Putamen (tissue), 1 donor: ENCODE measurements around the gene TOLLIP.
"Not testable (repeated sequence)": the region's sequence is repeated elsewhere in the genome, so short reads cannot be mapped to it uniquely, and the experiment has no call there.

Source experiments
- DNase-seq: peaks from one replicate; pipeline ENCODE4 v3.0.0-alpha.2; 2016; ENCODE audit warnings: low spot score

Gene TOLLIP

GRCh38 chr11:1245717-1246116 is 63.7 kb downstream of the TOLLIP start:
- not testable (repeated sequence) for DNase-seq

- DNase-seq, result not testable (repeated sequence)
These were observed 64.9 kb downstream of the TOLLIP start for GRCh38 chr11:1244557-1244956.

GRCh38 chr11:1243521-1243920 is 65.9 kb downstream of the TOLLIP start:
- DNase-seq, result not testable (repeated sequence)

DNA sequence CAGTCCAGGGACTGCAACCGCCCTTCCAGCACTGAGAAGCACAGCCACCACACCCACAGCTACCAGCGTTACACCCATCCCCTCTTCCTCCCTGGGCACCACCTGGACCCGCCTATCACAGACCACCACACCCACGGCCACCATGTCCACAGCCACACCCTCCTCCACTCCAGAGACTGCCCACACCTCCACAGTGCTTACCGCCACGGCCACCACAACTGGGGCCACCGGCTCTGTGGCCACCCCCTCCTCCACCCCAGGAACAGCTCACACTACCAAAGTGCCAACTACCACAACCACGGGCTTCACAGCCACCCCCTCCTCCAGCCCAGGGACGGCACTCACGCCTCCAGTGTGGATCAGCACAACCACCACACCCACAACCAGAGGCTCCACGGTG is 66.7 kb downstream of the TOLLIP start:
- DNase-seq, result not testable (repeated sequence)

- DNase-seq, result no peak
These were observed 67.1 kb downstream of the TOLLIP start for GRCh38 chr11:1242289-1242688.

GRCh38 chr11:1241706-1242105 is 67.7 kb downstream of the TOLLIP start:
- no peak for DNase-seq

DNA sequence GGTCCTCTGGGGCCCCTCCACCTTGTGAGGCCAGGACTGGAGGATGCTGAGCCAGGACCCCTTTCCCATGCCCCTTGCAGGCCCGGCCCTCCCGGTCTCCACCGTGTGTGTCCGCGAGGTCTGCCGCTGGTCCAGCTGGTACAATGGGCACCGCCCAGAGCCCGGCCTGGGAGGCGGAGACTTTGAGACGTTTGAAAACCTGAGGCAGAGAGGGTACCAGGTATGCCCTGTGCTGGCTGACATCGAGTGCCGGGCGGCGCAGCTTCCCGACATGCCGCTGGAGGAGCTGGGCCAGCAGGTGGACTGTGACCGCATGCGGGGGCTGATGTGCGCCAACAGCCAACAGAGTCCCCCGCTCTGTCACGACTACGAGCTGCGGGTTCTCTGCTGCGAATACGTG is 68.7 kb downstream of the TOLLIP start:
- DNase-seq, result no peak

GRCh38 chr11:1239596-1240205 is 69.7 kb downstream of the TOLLIP start:
- DNase-seq, result no peak

DNA sequence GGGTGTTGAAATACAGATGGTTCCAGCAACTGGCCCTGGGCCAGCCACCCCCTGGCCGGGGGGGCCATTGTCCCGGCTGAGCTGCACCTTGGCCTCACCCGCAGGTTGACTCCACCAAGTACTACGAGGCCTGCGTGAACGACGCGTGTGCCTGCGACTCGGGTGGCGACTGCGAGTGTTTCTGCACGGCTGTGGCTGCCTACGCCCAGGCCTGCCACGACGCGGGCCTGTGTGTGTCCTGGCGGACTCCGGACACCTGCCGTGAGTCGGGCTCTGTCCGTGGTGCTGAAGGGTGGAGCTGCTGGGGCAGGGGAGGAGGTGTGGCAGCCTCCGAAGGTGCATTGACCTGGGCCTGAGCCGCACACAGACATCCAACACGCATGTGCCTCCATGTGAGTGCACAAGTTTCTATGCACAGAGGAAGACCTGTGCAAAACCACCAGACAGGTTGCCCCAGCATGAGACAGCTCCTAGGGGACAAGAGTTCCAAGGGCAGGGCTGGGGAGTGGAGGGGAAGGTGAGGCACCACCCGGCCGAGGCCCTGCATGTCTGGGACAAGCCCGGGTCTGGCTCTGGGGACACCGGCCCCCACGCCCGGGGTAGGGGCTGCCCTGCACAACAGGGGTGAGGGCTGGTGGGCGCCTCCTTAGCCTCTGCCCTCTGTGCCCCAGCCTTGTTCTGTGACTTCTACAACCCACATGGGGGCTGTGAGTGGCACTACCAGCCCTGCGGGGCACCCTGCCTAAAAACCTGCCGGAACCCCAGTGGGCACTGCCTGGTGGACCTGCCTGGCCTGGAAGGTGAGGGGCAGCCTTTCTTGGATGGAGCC is 70.5 kb downstream of the TOLLIP start:
- DNase-seq, result no peak

DNA sequence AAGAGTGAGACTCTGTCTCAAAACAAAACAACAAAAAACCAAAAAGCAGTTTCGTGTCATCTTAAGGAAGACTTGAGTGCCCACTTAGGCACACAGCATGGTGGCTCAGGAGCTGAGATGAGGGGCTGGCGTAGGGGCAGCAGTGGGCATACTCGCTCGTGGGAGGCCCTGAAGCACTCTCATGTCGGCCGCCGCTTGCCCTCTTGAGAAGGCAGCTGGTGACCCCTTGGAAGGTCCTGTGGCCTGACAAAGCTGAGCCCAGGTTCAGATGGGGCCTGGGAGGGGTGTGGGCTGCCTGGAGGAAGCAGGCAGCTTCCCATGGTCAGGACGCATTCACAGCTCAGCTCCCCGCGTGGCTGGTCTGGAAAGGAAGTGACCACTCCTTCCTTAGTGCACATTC is 71.6 kb downstream of the TOLLIP start:
- no peak for DNase-seq

GRCh38 chr11:1237128-1237580 is 72.3 kb downstream of the TOLLIP start:
- DNase-seq, result no peak

GRCh38 chr11:1236316-1237127 is 72.9 kb downstream of the TOLLIP start:
- no peak for DNase-seq

- no peak for DNase-seq
These were observed 73.5 kb downstream of the TOLLIP start for GRCh38 chr11:1235901-1236315.

DNA sequence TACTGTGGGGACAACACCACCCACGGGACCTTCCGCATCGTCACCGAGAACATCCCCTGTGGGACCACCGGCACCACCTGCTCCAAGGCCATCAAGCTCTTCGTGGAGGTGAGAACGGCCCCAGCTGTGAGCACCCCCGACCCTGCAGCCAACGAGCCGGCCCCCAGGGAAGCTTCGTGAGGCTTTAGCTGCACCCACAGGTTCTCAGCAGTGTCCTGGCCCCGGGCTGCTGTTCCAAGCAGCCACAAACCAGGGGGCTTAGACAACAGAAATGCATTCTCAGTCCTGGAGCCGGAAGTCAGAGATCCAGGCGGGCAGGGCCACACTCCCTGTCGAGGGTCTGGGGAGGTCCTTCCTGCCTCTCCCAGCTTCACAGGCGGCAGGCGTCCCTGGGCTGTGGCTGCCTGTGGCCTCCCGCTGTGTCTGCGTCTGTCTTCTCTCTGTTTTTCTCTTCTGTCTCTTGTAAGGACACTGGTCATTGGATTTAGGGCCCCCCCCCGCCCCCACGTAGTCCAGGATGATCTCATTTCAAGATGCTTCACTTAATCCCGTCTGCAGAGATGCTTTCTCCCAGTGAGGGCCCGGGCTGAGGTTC is 74.0 kb downstream of the TOLLIP start:
- no peak for DNase-seq

DNA sequence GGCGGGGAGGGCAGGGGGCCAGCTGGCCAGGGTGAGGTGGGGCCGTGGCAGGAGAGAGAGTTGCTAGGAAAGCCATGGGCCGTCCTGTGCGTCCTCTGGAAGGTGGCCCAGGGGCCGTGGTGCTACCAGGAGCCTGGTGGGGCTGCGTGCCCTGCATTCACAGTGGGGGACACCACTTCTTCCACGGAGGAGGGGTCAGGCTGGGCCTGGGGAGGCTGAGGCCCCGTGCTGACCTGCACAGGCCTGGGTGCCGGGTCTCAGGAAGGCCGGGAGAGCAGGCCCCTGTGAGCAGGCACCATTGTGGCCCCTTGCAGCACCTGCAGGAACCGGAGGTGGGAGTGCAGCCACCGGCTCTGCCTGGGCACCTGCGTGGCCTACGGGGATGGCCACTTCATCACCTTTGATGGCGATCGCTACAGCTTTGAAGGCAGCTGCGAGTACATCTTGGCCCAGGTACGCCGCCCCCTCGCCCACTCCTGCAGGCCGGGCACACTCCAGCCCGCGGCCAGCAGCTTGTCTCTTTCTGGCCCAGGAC is 74.6 kb downstream of the TOLLIP start:
- DNase-seq, result no peak

- no peak for DNase-seq
These were observed 75.2 kb downstream of the TOLLIP start for GRCh38 chr11:1234054-1234720.

- no peak for DNase-seq
These were observed 75.9 kb downstream of the TOLLIP start for GRCh38 chr11:1233351-1234053.

- DNase-seq, result no peak
These were observed 76.5 kb downstream of the TOLLIP start for GRCh38 chr11:1232883-1233321.

DNA sequence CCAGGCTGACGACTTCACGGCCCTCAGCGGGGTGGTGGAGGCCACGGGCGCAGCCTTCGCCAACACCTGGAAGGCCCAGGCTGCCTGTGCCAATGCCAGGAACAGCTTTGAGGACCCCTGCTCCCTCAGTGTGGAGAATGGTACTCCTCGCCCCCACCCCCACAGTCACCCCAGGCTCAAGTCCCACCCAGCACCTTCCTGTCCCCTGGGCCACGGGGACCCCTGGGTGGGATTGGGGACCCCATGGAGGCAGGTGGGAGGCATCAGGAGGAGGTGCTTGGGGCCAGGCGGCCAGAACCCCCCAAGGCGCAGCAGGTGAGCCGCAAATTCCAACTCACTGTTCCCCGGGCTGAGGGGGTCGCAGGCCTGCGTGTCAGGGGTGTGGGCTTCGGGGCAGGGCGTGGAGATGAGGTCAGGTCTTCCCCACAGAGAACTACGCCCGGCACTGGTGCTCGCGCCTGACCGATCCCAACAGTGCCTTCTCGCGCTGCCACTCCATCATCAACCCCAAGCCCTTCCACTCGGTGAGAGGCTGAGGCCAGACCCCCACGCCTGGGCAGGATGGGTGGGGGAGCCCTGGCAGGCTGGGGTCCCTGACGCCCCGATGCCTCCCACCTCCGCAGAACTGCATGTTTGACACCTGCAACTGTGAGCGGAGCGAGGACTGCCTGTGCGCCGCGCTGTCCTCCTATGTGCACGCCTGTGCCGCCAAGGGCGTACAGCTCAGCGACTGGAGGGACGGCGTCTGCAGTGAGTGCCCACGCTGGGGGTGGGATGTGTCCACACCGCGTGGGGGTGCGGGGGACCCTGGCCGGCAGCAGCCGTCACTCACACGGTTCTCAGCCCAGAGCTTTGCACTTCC is 77.2 kb downstream of the TOLLIP start:
- no peak for DNase-seq
